Gastrocnemius medialis (tissue), 4 donors: ENCODE data around the gene MOSMO. TPM values are rescaled to one million over a fixed set of nuclear protein-coding genes. Genes with fewer than 3 reads are reported as not detected.

Experiments
- ATAC-seq, 2 donors: fragments of 150-250 bp; one replicate each; pipeline ENCODE4 v1.9.1; 2016
- DNase-seq, 2 donors: peaks; one replicate each; pipeline ENCODE4 v3.0.0-alpha.2; 2019
- H3K27ac ChIP-seq, 4 donors: fragments of 200-600 bp; sonication (generic); 1 replicate in 1 of 4; 2 replicates in 3 of 4; pipeline ENCODE4 v1.5.1; 2016 to 2018; ENCODE audit warnings: mild to moderate bottlenecking in 2 of 4, moderate library complexity in 1 of 4
- H3K27me3 ChIP-seq, 3 donors: fragments of 200-600 bp; sonication (generic) in 2 of 3; 1 replicate in 1 of 3; 2 replicates in 2 of 3; pipeline versions ENCODE4 v1.5.1 to v1.6.0; 2016 to 2019; ENCODE audit warnings: mild to moderate bottlenecking in 1 of 3, moderate library complexity in 1 of 3
- H3K36me3 ChIP-seq, 2 donors: fragments of 200-600 bp; sonication (generic) in 1 of 2; one replicate each; pipeline ENCODE4 v1.5.1; 2017 to 2018
- H3K4me1 ChIP-seq, 2 donors: fragments of 200-600 bp; sonication (generic) in 1 of 2; one replicate each; pipeline ENCODE4 v1.5.1; 2016 to 2017; ENCODE audit warnings: mild to moderate bottlenecking in 2 of 2
- H3K4me3 ChIP-seq, 4 donors: fragments of 200-600 bp; sonication (generic) in 3 of 4; 1 replicate in 1 of 4; 2 replicates in 3 of 4; pipeline ENCODE4 v1.5.1; 2016 to 2019; ENCODE audit warnings: mild to moderate bottlenecking in 2 of 4
- H3K9me3 ChIP-seq, 3 donors: fragments of 200-600 bp; sonication (generic) in 2 of 3; 1 replicate in 1 of 3; 2 replicates in 2 of 3; pipeline ENCODE4 v1.5.1; 2016 to 2019
- CTCF ChIP-seq, 5 experiments: fragments of 450-650 bp in 3 of 5; fragments of 200-600 bp in 2 of 5; sonication (generic) in 2 of 5; IDR thresholded peaks in 4 of 5; conservative IDR thresholded peaks in 1 of 5; 1 replicate in 4 of 5; 2 replicates in 1 of 5; pipeline ENCODE4 v1.5.1; 2016 to 2019; ENCODE audit warnings: antibody characterized with exemption in 5 of 5, mild to moderate bottlenecking in 3 of 5, moderate library complexity in 3 of 5
- POLR2A ChIP-seq, 2 donors: fragments of 450-650 bp; IDR thresholded peaks; one replicate each; pipeline ENCODE4 v1.6.1; 2017; ENCODE audit warnings: antibody characterized with exemption in 2 of 2, mild to moderate bottlenecking in 2 of 2, moderate library complexity in 2 of 2
- in situ Hi-C, 4 donors: fragments of 200-750 bp; cut with MboI; loops; one replicate each; pipeline versions ENCODE4 v1.15.0 to v1.8.0; 2017; ENCODE audit warnings: low sequenced_read_pairs in 4 of 4
- intact Hi-C: fragments of 100-400 bp; cut with DNase I; formaldehyde crosslinking; loops from one replicate; pipeline ENCODE4 v1.15.1; 2023; ENCODE audit warnings: low total_unique reads
- total RNA-seq, 4 donors: library from RNA; depleted of rRNA; stranded (reverse); fragments of >200 nt; gene quantifications; one replicate each; pipeline versions ENCODE4 v1.1.0 to v1.2.3, GENCODE V29; 2016

Gene MOSMO
- total RNA-seq, 4 donors from 2014 or later: 12.6 to 17.6 (median 13.9) TPM

- ATAC-seq (no peak), DNase-seq (no peak)
- Histone ChIP-seq H3K27ac (peak overlapping the region in 1 of 4 donors; percentile 0), H3K4me3 (no peak overlapping the region), H3K36me3 (peaks cover 6 to 100% of the 10 kb centered on the region in 2 donors), H3K4me1 (no peaks in the 10 kb centered on the region), H3K27me3 (no peaks in the 10 kb centered on the region), H3K9me3 (no peaks in the 10 kb centered on the region)
- TF ChIP-seq CTCF (IDR thresholded peaks at IDR 0.05 in 4 of 5, conservative IDR thresholded peaks at IDR 0.05 in 1 of 5) (no peak), POLR2A (IDR thresholded peaks at IDR 0.05) (no peak)
- in situ Hi-C loops (loop anchor here in 1 of 4 donors (25.0 kb wide), 1 partner anchor 152 kb away; no protein-coding TSS in a partner anchor), intact Hi-C loops (no loop called here)
These were observed 43.6 kb upstream of the MOSMO start for GRCh38 chr16:21964353-21964752.

DNA sequence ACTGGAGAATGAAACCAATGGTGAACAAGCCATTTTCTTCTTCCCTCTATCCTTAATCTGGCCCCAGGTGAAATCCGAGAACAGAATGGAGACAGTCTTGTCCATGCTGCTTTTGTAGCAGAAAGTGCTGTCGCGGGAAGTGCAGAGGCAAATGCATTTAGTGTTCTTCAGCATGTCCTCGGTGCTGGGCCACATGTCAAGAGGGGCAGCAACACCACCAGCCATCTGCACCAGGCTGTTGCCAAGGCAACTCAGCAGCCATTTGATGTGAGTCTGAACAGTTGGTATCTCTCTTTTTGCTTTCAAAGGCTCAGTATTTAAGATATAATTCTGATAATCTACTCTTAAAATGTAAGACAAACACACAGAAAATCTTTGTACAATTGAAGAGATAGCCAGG lies 36.1 kb upstream of the MOSMO start:
- intact Hi-C loops (no loop called here), in situ Hi-C loops (loop anchor here in 1 of 4 donors (25.0 kb wide), 1 partner anchor 160 kb away; no protein-coding TSS in a partner anchor)
- peaks cover 10 to 100% of the 10 kb centered on the region in 2 donors for H3K36me3 ChIP-seq
- H3K4me3 ChIP-seq: no peak overlapping the region
- no peaks in the 10 kb centered on the region for H3K9me3 ChIP-seq
- H3K27me3 ChIP-seq: no peaks in the 10 kb centered on the region
- no peak overlapping the region for H3K27ac ChIP-seq
- DNase-seq (no peak), ATAC-seq (no peak)
- TF ChIP-seq POLR2A (IDR thresholded peaks at IDR 0.05): no peak
- no peaks in the 10 kb centered on the region for H3K4me1 ChIP-seq

- Histone ChIP-seq H3K9me3 (no peaks in the 10 kb centered on the region), H3K4me3 (no peak overlapping the region), H3K27ac (no peak overlapping the region), H3K27me3 (no peaks in the 10 kb centered on the region), H3K36me3 (peaks cover 7 to 100% of the 10 kb centered on the region in 2 donors), H3K4me1 (no peaks in the 10 kb centered on the region)
- DNase-seq (no peak), ATAC-seq (no peak)
- intact Hi-C loops: no loop called here
- in situ Hi-C loops: loop anchor here in 1 of 4 donors (25.0 kb wide), 1 partner anchor 162 kb away; no protein-coding TSS in a partner anchor
- TF ChIP-seq CTCF (IDR thresholded peaks at IDR 0.05 in 4 of 5, conservative IDR thresholded peaks at IDR 0.05 in 1 of 5): no peak
- TF ChIP-seq POLR2A (IDR thresholded peaks at IDR 0.05): no peak
These were observed 34.0 kb upstream of the MOSMO start for GRCh38 chr16:21973945-21974344.

- no peak for DNase-seq
- Histone ChIP-seq H3K4me3 (no peak overlapping the region), H3K27me3 (no peaks in the 10 kb centered on the region), H3K36me3 (peaks cover 5 to 99% of the 10 kb centered on the region in 2 donors), H3K27ac (no peak overlapping the region), H3K9me3 (no peaks in the 10 kb centered on the region), H3K4me1 (no peaks in the 10 kb centered on the region)
- in situ Hi-C loops (no loop called here), intact Hi-C loops (no loop called here)
- no peak for ATAC-seq
- TF ChIP-seq CTCF (IDR thresholded peaks at IDR 0.05 in 4 of 5, conservative IDR thresholded peaks at IDR 0.05 in 1 of 5) (no peak), POLR2A (IDR thresholded peaks at IDR 0.05) (no peak)
These were observed 27.9 kb upstream of the MOSMO start for GRCh38 chr16:21980032-21980431.

GRCh38 chr16:21982108-21982507 lies 25.8 kb upstream of the MOSMO start:
- peaks cover 5 to 82% of the 10 kb centered on the region in 2 donors for H3K36me3 ChIP-seq
- no peak for ATAC-seq
- intact Hi-C loops: no loop called here

More at GRCh38 chr16:21982108-21982507, 25.8 kb upstream of the MOSMO start:
- Histone ChIP-seq H3K4me3 (no peak overlapping the region), H3K27ac (no peak overlapping the region), H3K9me3 (no peaks in the 10 kb centered on the region), H3K4me1 (peaks cover 0 to 13% of the 10 kb centered on the region in 2 donors), H3K27me3 (no peaks in the 10 kb centered on the region)
- no peak for TF ChIP-seq POLR2A (IDR thresholded peaks at IDR 0.05)
- TF ChIP-seq CTCF (IDR thresholded peaks at IDR 0.05 in 4 of 5, conservative IDR thresholded peaks at IDR 0.05 in 1 of 5): no peak
- DNase-seq: no peak
- in situ Hi-C loops: no loop called here
